Stimulated activated CD4-positive, alpha-beta T cell treated with anti-CD3 and anti-CD28 coated beads, Interleukin-1b, Interleukin-23, amount 100 ng/mL, for 48 hours (primary cell): ENCODE data around the gene MINK1.
A peak's percentile ranks its signal among the peaks of the same experiment; 100 is the strongest.

Experiments used
- DNase-seq: peaks from one replicate; pipeline ENCODE4 v3.0.0-alpha.2; 2020

MINK1 gene

GRCh38 chr17:4833178-4833940 is at the start of gene MINK1:
TSS of gene MINK1 (plus strand) at chr17:4833340. CDS start at chr17:4833584, 244 bp downstream.
- peak; percentile 88 for DNase-seq

GRCh38 chr17:4785311-4786105 is 47.6 kb upstream of the MINK1 start:
- no peak for DNase-seq

- no peak for DNase-seq
These were observed 47.0 kb upstream of the MINK1 start, which contains the start of gene VMO1 for GRCh38 chr17:4786106-4786511. TSS of gene VMO1 (minus strand) at chr17:4786364. CDS start at chr17:4786352, 12 bp downstream.

- DNase-seq, result no peak
These were observed 46.6 kb upstream of the MINK1 start for GRCh38 chr17:4786516-4786915.

GRCh38 chr17:4788159-4788806 is 44.9 kb upstream of the MINK1 start:
- DNase-seq, result no peak

- no peak for DNase-seq
These were observed 44.1 kb upstream of the MINK1 start, which contains the start of gene GLTPD2 for GRCh38 chr17:4788807-4789700. TSS of gene GLTPD2 (plus strand) at chr17:4788964. CDS start at chr17:4789012, 48 bp downstream.

GRCh38 chr17:4789701-4789950 is 43.5 kb upstream of the MINK1 start:
- no peak for DNase-seq

GRCh38 chr17:4789951-4790704 is 43.0 kb upstream of the MINK1 start:
- DNase-seq, result peak; percentile 84

GRCh38 chr17:4790705-4791088 is 42.4 kb upstream of the MINK1 start:
- DNase-seq, result no peak

- DNase-seq, result no peak
These were observed 38.0 kb upstream of the MINK1 start for GRCh38 chr17:4795168-4795567.

- DNase-seq, result peak; percentile 16
These were observed 36.6 kb upstream of the MINK1 start for GRCh38 chr17:4796552-4796920.

GRCh38 chr17:4800462-4801196 is 32.5 kb upstream of the MINK1 start:
- no peak for DNase-seq

- no peak for DNase-seq
These were observed 30.9 kb upstream of the MINK1 start, which contains the start of gene C17orf114 for GRCh38 chr17:4802228-4802627. TSS of gene C17orf114 (minus strand) at chr17:4802328.

GRCh38 chr17:4806456-4806776 is 26.7 kb upstream of the MINK1 start:
- no peak for DNase-seq

GRCh38 chr17:4806777-4807604 is 26.1 kb upstream of the MINK1 start, which contains the start of gene PLD2:
TSS of gene PLD2 (plus strand) at chr17:4807152. CDS start at chr17:4807773, 621 bp downstream.
- DNase-seq, result peak; percentile 85

GRCh38 chr17:4807605-4808377 is 25.3 kb upstream of the MINK1 start:
- no peak for DNase-seq

- DNase-seq, result no peak
These were observed 24.8 kb upstream of the MINK1 start for GRCh38 chr17:4808378-4808767.

- DNase-seq, result no peak
These were observed 22.3 kb upstream of the MINK1 start for GRCh38 chr17:4810696-4811290.

GRCh38 chr17:4811471-4811870 is 21.7 kb upstream of the MINK1 start:
- no peak for DNase-seq
